CD4-positive, alpha-beta T cell (primary cell): ENCODE measurements around the gene INSYN2B. TPM values are rescaled to one million over a fixed set of nuclear protein-coding genes. Genes with fewer than 3 reads are reported as not detected.

ENCODE experiments used
- ATAC-seq: fragments of 200-7000 bp; cut with Tn5 transposase; one replicate; pipeline ENCODE4 v1.10.0; 2022; ENCODE audit warnings: mild to moderate bottlenecking; ENCODE audit not compliant: poor library complexity
- CTCF ChIA-PET: fragments of 350-600 bp; sonication (Branson Sonifier 250); formaldehyde crosslinking; loops from one replicate; lab custom pipeline; 2021; ENCODE audit warnings: antibody characterized with exemption, inconsistent platforms; lab: Charles Lee
- POLR2A ChIA-PET: fragments of 350-600 bp; sonication (Branson Sonifier 250); formaldehyde crosslinking; loops from one replicate; lab custom pipeline; 2021; ENCODE audit warnings: antibody characterized with exemption, inconsistent platforms; lab: Charles Lee
- DNase-seq, 14 experiments: peaks; one replicate each; pipeline ENCODE4 v3.0.0-alpha.2; 2013 to 2020; ENCODE audit warnings: mixed read lengths in 2 of 14
- H3K27ac ChIP-seq, 2 donors: one replicate each; pipeline versions ENCODE4 v1.5.1 to v1.7.0; 2013; ENCODE audit warnings: low read length in 2 of 2, low read depth in 1 of 2, mild to moderate bottlenecking in 1 of 2
- H3K27me3 ChIP-seq, 2 experiments: 1 replicate in 1 of 2; 2 replicates in 1 of 2; pipeline versions ENCODE4 v1.6.1 to v1.7.0; 2013; ENCODE audit warnings: low read length in 2 of 2, control low read depth in 1 of 2, mild to moderate bottlenecking in 1 of 2, moderate library complexity in 1 of 2; ENCODE audit not compliant: insufficient read depth in 2 of 2, control insufficient read depth in 1 of 2
- H3K36me3 ChIP-seq: one replicate; pipeline ENCODE4 v1.6.1; 2013; ENCODE audit warnings: low read length, control low read depth; ENCODE audit not compliant: insufficient read depth
- H3K4me1 ChIP-seq: one replicate; pipeline ENCODE4 v1.6.1; 2013; ENCODE audit warnings: low read length, control low read depth; ENCODE audit not compliant: insufficient read depth
- H3K4me3 ChIP-seq: one replicate; pipeline ENCODE4 v1.5.1; 2013; ENCODE audit warnings: mild to moderate bottlenecking, low read length, moderate library complexity
- H3K9me3 ChIP-seq, 2 experiments: 1 replicate in 1 of 2; 2 replicates in 1 of 2; pipeline versions ENCODE4 v1.6.1 to v1.7.0; 2013; ENCODE audit warnings: low read length in 2 of 2, mild to moderate bottlenecking in 2 of 2, control low read depth in 1 of 2, moderate library complexity in 1 of 2; ENCODE audit not compliant: control insufficient read depth in 1 of 2, insufficient read depth in 1 of 2
- H3K27ac Mint-ChIP-seq: one replicate; pipeline ENCODE4 v1.8.0; 2020; ENCODE audit warnings: mixed read lengths
- H3K27me3 Mint-ChIP-seq: one replicate; pipeline ENCODE4 v1.8.0; 2021; ENCODE audit warnings: mixed read lengths
- H3K36me3 Mint-ChIP-seq: one replicate; pipeline ENCODE4 v1.8.0; 2021; ENCODE audit warnings: low read depth, mixed read lengths
- H3K4me1 Mint-ChIP-seq: one replicate; pipeline ENCODE4 v1.8.0; 2021; ENCODE audit warnings: low read depth, mixed read lengths
- H3K4me3 Mint-ChIP-seq: one replicate; pipeline ENCODE4 v1.8.0; 2020; ENCODE audit warnings: mild to moderate bottlenecking, mixed read lengths
- H3K9me3 Mint-ChIP-seq: one replicate; pipeline ENCODE4 v1.8.0; 2020; ENCODE audit warnings: mixed read lengths
- intact Hi-C, 2 experiments: fragments of 100-400 bp; cut with DNase I in 1 of 2; cut with micrococcal nuclease in 1 of 2; formaldehyde crosslinking; loops; one replicate each; pipeline versions ENCODE4 v1.15.1 to v1.9.0; 2023 to 2025; cut with DNase I, micrococcal nuclease
- total RNA-seq, 174 experiments: library from RNA in 2 of 174; stranded (reverse) in 2 of 174; gene quantifications; one replicate each; pipeline ENCODE4 v1.2.3 and lab custom pipeline; 2021 to 2026
- TF ChIP-seq, protein P1 (sequence below): fragments of 200-600 bp; IDR thresholded peaks from one replicate; pipeline ENCODE4 v1.8.0; 2022; ENCODE audit warnings: antibody characterized with exemption, mild to moderate bottlenecking

INSYN2B gene
- total RNA-seq, 2 experiments from 2014 or later = not detected

DNA sequence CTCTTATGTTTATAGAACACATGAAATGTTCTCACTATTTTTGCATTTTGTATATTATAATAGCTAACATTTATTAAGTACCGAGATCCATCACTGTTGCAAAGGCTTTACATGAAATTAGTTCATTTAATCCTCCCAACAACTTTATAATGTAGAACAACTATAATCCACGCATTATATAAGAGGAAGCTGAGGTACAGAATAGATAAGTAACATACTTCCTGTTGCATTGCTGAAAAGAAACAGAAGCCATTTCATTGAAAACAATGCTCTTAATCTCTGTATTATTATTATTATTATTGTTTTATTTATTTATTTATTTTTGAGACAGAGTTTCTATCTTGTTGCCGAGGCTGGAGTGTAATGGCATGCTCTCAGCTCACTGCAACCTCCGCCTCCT, 7.9 kb upstream of the INSYN2B start:
- H3K4me3 Mint-ChIP-seq = no peak overlapping the region

DNA sequence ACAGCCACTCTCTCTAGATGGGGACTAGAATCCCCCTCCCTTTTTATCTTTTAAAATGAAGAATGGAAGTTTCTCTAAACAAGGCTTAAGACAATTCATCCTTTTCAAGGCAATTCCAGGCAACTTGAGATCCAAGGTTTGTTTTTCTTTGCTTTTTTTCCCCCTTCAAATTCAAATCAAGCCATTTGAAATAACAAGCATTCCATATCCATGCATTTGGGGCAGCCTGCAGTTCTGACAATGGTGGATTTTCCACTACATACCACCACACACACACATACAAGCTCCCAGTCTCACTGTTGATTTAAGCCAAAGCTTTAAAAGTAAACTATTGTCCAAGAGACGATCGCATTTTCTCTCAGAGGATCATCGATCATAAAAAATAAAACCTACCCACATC, 424 bp downstream of the INSYN2B start:
- H3K9me3 ChIP-seq = no peaks in the 10 kb centered on the region
- no peak overlapping the region for H3K27ac ChIP-seq
- peaks cover 53% of the 10 kb centered on the region for H3K36me3 Mint-ChIP-seq
- TF ChIP-seq, protein P1, sequence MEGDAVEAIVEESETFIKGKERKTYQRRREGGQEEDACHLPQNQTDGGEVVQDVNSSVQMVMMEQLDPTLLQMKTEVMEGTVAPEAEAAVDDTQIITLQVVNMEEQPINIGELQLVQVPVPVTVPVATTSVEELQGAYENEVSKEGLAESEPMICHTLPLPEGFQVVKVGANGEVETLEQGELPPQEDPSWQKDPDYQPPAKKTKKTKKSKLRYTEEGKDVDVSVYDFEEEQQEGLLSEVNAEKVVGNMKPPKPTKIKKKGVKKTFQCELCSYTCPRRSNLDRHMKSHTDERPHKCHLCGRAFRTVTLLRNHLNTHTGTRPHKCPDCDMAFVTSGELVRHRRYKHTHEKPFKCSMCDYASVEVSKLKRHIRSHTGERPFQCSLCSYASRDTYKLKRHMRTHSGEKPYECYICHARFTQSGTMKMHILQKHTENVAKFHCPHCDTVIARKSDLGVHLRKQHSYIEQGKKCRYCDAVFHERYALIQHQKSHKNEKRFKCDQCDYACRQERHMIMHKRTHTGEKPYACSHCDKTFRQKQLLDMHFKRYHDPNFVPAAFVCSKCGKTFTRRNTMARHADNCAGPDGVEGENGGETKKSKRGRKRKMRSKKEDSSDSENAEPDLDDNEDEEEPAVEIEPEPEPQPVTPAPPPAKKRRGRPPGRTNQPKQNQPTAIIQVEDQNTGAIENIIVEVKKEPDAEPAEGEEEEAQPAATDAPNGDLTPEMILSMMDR = no peak
- H3K4me3 ChIP-seq = no peak overlapping the region
- no peak for DNase-seq
- no peaks in the 10 kb centered on the region for H3K27me3 Mint-ChIP-seq
- H3K27me3 ChIP-seq = no peaks in the 10 kb centered on the region
- CTCF ChIA-PET = no interaction called here
- intact Hi-C loops = no loop called here
- peaks cover 30% of the 10 kb centered on the region for H3K36me3 ChIP-seq
- H3K4me3 Mint-ChIP-seq = no peak overlapping the region
- H3K4me1 ChIP-seq = no peaks in the 10 kb centered on the region
- H3K27ac Mint-ChIP-seq = no peak overlapping the region
- POLR2A ChIA-PET = no interaction called here
- no peaks in the 10 kb centered on the region for H3K4me1 Mint-ChIP-seq
- ATAC-seq = no peak
- H3K9me3 Mint-ChIP-seq = no peaks in the 10 kb centered on the region

More for the DNA sequence above, 7.9 kb upstream of the INSYN2B start:
- H3K27me3 ChIP-seq = no peaks in the 10 kb centered on the region
- ChIA-PET CTCF (no interaction called here), POLR2A (no interaction called here)
- H3K36me3 ChIP-seq = peaks cover 78% of the 10 kb centered on the region
- no peak overlapping the region for H3K27ac Mint-ChIP-seq
- no peak overlapping the region for H3K27ac ChIP-seq
- H3K4me3 ChIP-seq = no peak overlapping the region
- DNase-seq (no peak), ATAC-seq (no peak)
- intact Hi-C loops = no loop called here
- no peaks in the 10 kb centered on the region for H3K27me3 Mint-ChIP-seq
- H3K4me1 ChIP-seq = no peaks in the 10 kb centered on the region
- H3K4me1 Mint-ChIP-seq = no peaks in the 10 kb centered on the region
- TF ChIP-seq, protein P1 = no peak
- no peaks in the 10 kb centered on the region for H3K9me3 ChIP-seq
- peaks cover 95% of the 10 kb centered on the region for H3K36me3 Mint-ChIP-seq
- no peaks in the 10 kb centered on the region for H3K9me3 Mint-ChIP-seq

DNA sequence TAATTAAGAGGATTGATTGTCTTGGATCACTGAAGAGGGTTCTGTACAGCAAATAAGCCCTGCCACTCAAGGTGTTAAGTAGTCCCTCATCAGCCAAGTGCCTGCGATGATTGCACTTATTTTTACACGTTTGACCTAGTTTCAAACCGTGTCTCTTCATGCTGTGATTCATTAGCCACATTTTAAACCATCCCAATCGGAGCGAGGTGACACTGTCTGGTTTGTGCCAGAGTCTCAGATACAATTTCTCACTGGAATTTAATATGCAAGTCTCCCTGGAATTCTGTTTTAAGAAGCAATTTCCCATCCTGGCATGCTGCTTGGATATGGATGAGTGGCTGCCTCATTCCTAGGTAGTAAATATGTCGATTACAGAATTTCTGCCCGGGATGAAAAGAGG, 1.6 kb downstream of the INSYN2B start:
- Histone ChIP-seq H3K27me3 (no peaks in the 10 kb centered on the region), H3K36me3 (peaks cover 20% of the 10 kb centered on the region), H3K4me3 (no peak overlapping the region), H3K4me1 (no peaks in the 10 kb centered on the region), H3K9me3 (no peaks in the 10 kb centered on the region), H3K27ac (no peak overlapping the region)
- Mint-ChIP-seq H3K4me1 (no peaks in the 10 kb centered on the region), H3K9me3 (no peaks in the 10 kb centered on the region), H3K36me3 (peaks cover 49% of the 10 kb centered on the region), H3K27me3 (no peaks in the 10 kb centered on the region), H3K4me3 (no peak overlapping the region), H3K27ac (no peak overlapping the region)
- CTCF ChIA-PET = no interaction called here
- DNase-seq (no peak), ATAC-seq (no peak)
- POLR2A ChIA-PET = no interaction called here
- intact Hi-C loops = no loop called here
- TF ChIP-seq, protein P1 = no peak
